ENCODE results near the gene TUBA8.

DNA sequence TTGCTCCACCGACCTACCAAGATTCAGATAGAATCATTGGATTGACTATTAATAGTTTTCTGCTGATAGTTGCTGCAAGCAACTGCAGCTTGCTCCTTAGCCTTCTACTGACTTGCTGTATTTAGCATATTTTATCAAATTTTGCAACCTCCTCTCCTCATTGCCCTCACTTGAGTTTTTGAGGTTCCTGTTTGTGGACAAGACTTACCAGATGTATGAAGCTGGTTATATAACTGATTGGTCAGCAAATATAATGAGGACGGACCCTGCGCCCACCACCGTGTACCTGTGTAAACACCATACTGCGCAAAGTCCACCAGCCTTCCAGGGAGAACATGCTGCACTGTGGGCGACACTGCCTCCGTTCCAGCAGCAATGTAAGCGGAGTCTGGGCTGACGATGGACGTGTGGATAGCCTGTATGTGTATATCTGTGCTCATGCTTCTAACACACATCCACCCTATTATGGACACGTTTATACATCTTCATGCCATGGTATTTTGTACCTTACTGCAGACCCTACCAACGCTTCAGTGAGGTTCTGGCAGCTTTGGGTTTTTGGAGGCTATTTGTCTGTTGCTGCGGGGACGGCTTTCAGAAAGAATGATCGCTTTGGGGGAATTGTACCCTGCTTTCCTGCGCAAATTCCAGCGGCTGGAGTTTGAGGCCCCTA, 37.8 kb downstream of the TUBA8 start:
- TF ChIP-seq EZH2 (IDR thresholded peaks at IDR 0.05; ENCODE audit: borderline replicate concordance, low read depth, low read length, severe bottlenecking) (no peak), CTCF (IDR thresholded peaks at IDR 0.05; ENCODE audit: borderline replicate concordance, extremely low read depth, low read length, poor library complexity, severe bottlenecking) (no peak)

Data from DND-41 (cell line).